Measurements from ENCODE around the gene ADAMTSL2.

The ADAMTSL2 gene

DNA sequence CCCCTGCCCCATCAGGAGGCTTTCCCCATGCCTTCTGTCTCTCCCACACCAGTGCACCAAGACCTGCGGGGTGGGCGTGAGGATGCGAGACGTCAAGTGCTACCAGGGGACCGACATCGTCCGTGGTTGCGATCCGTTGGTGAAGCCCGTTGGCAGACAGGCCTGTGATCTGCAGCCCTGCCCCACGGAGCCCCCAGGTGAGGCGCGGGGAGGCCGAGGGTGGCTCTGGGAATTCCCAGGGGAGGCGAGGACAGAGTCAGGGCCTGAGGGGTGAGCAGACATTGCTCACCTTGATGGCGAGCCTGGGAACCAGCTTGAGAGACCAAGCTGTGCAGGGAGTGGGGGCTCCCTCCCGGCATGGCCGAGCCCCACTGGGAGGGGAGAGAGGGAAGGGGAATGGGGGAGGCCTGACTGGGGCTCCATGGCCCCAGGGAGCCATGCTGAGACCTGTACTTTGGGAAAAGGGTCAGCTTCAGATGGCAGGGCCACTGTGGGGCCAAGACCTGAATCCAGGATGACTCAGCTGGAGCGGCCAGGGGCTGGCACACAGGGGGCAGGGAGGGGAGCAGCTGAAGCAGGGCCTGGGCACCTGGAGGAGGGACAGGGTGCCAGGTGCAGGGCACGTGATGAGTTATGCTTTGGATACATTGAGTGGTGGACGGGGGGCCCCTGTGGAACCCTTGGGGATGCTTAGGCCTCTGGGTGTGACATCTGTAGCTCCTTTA, 39.4 kb downstream of the ADAMTSL2 start:
- Histone ChIP-seq H2BK12ac (ENCODE audit: low read length in 2 of 2) (no peak overlapping the region), H3K14ac (ENCODE audit: low read length in 2 of 2) (no peak overlapping the region), H3K18ac (ENCODE audit: low read depth in 1 of 2, low read length in 2 of 2) (no peak overlapping the region), H4K91ac (ENCODE audit: low read length) (no peak overlapping the region), H2BK5ac (ENCODE audit: low read depth, low read length, poor library complexity, severe bottlenecking) (no peak overlapping the region), H2BK15ac (ENCODE audit: low read depth, poor library complexity, severe bottlenecking) (no peak overlapping the region), H2AFZ (ENCODE audit: low read depth, low read length) (no peak overlapping the region), H3K4me3 (ENCODE audit: insufficient read depth in 1 of 2, low read depth in 1 of 2, low read length in 2 of 2) (no peak overlapping the region), H3K79me1 (replicated peaks; ENCODE audit: low read length, poor library complexity, severe bottlenecking) (no peaks in the 10 kb centered on the region), H2BK120ac (ENCODE audit: low read depth, low read length) (no peak overlapping the region), H3K27me3 (ENCODE audit: control insufficient read depth in 1 of 2, insufficient read depth in 1 of 2, low read length in 2 of 2) (peaks cover 67 to 76% of the 10 kb centered on the region in 2 experiments), H4K8ac (ENCODE audit: low read length) (no peak overlapping the region), H2AK5ac (ENCODE audit: low read length, severe bottlenecking) (no peak overlapping the region), H3K4ac (ENCODE audit: low read depth in 1 of 2, low read length in 2 of 2) (no peak overlapping the region), H3K23ac (ENCODE audit: low read length in 2 of 2) (no peak overlapping the region), H3K4me2 (ENCODE audit: low read length, poor library complexity, severe bottlenecking) (no peak overlapping the region), H3K9me3 (ENCODE audit: control insufficient read depth, low read length) (no peaks in the 10 kb centered on the region), H3K27ac (ENCODE audit: low read length, poor library complexity, severe bottlenecking) (no peak overlapping the region), H3K9ac (ENCODE audit: low read length) (no peak overlapping the region), H3K4me1 (ENCODE audit: control insufficient read depth, insufficient read depth, low read depth, low read length) (no peaks in the 10 kb centered on the region), H3K36me3 (ENCODE audit: control insufficient read depth in 1 of 2, insufficient read depth in 2 of 2, low read depth in 1 of 2, low read length in 2 of 2) (no peaks in the 10 kb centered on the region)
- DNase-seq, result no peak
- 92% methylated on average over 20 of the region's 21 CpGs for WGBS

DNA sequence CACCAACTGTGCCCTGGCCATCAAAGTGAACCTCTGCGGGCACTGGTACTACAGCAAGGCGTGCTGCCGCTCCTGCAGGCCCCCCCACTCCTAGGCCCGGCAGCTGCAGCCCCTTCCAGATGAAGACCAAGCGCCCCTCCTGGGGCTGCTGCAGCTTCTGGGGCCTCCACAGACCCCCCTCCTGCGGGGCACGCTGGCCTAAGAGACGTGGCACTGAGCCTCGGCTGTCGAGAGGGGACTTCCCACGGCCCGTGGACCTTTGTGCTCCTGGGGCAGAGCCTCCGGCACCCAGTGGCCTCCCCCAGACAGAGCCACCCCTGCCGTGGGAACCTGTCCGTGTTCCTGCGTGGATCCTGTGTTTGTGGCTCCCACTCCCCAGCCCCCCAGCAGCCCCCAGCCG, 40.3 kb downstream of the ADAMTSL2 start:
- no peak overlapping the region for H3K4me3 ChIP-seq (ENCODE audit: insufficient read depth in 1 of 2, low read depth in 1 of 2, low read length in 2 of 2)
- H2BK5ac ChIP-seq (ENCODE audit: low read depth, low read length, poor library complexity, severe bottlenecking), result no peak overlapping the region
- H3K9me3 ChIP-seq (ENCODE audit: control insufficient read depth, low read length), result no peaks in the 10 kb centered on the region
- H2BK120ac ChIP-seq (ENCODE audit: low read depth, low read length), result no peak overlapping the region
- H3K36me3 ChIP-seq (ENCODE audit: control insufficient read depth in 1 of 2, insufficient read depth in 2 of 2, low read depth in 1 of 2, low read length in 2 of 2), result no peaks in the 10 kb centered on the region
- H3K23ac ChIP-seq (ENCODE audit: low read length in 2 of 2), result no peak overlapping the region
- no peak overlapping the region for H3K4me2 ChIP-seq (ENCODE audit: low read length, poor library complexity, severe bottlenecking)
- H3K9ac ChIP-seq (ENCODE audit: low read length), result no peak overlapping the region
- no peak overlapping the region for H4K8ac ChIP-seq (ENCODE audit: low read length)
- H2AK5ac ChIP-seq (ENCODE audit: low read length, severe bottlenecking), result no peak overlapping the region
- H3K4me1 ChIP-seq (ENCODE audit: control insufficient read depth, insufficient read depth, low read depth, low read length), result no peaks in the 10 kb centered on the region
- no peak overlapping the region for H2BK15ac ChIP-seq (ENCODE audit: low read depth, poor library complexity, severe bottlenecking)
- H3K4ac ChIP-seq (ENCODE audit: low read depth in 1 of 2, low read length in 2 of 2), result no peak overlapping the region
- no peak overlapping the region for H2BK12ac ChIP-seq (ENCODE audit: low read length in 2 of 2)
- H3K27me3 ChIP-seq (ENCODE audit: control insufficient read depth in 1 of 2, insufficient read depth in 1 of 2, low read length in 2 of 2), result peaks cover 65 to 78% of the 10 kb centered on the region in 2 experiments
- H2AFZ ChIP-seq (ENCODE audit: low read depth, low read length), result no peak overlapping the region
- H3K18ac ChIP-seq (ENCODE audit: low read depth in 1 of 2, low read length in 2 of 2), result no peak overlapping the region
- H3K79me1 ChIP-seq (replicated peaks; ENCODE audit: low read length, poor library complexity, severe bottlenecking), result no peaks in the 10 kb centered on the region
- no peak for DNase-seq
- no peak overlapping the region for H3K14ac ChIP-seq (ENCODE audit: low read length in 2 of 2)
- H3K27ac ChIP-seq (ENCODE audit: low read length, poor library complexity, severe bottlenecking), result no peak overlapping the region
- no peak overlapping the region for H4K91ac ChIP-seq (ENCODE audit: low read length)
- WGBS, result 83% methylated on average over 17 of the region's 17 CpGs

DNA sequence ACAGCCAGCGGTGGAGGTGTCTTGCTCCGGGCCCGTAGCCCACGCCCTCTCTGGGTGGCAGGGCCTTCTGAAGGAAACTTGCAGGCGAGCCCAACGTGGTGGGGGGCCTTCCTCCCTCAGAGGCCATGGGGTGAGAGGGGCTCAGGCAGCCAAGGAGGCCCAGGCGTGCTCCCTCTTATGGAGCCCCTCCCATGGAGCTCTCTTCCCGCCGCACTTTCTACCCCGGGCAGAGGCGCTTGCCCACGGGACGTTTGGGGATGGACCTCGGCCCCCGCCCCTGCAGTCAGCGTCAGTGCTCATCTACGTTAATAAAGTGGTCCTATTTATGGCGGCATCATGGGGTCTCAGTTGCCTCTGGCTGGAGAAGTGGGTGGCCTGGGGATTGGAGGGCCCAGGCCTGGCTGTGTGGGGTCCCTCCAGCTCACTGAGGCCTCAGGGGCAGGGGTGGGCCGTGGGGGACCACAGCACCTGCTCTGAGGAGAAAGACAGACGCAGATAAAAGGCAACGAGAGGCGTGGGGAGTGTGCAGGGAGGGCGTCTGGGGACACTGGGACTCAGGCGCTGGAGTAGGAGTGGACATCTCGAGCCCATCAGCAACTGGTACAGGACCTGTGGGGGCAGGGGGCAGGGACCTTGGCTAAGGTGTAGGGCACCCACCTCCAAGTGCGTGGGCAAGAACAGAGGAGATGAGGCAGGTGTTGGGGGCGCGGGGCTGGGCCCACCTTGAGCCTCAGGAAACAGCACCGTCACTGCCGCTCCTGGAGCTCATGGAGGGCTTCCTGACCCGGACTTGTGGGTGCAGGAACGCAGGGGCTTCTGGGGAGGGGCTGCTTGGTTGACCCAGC, 40.9 kb downstream of the ADAMTSL2 start:
- WGBS, result 91% methylated on average over 32 of the region's 32 CpGs
- DNase-seq, result no peak
- H3K4me3 ChIP-seq (ENCODE audit: insufficient read depth in 1 of 2, low read depth in 1 of 2, low read length in 2 of 2), result no peak overlapping the region

More for the DNA sequence above, 40.9 kb downstream of the ADAMTSL2 start:
- H4K8ac ChIP-seq (ENCODE audit: low read length), result no peak overlapping the region
- H3K9me3 ChIP-seq (ENCODE audit: control insufficient read depth, low read length), result no peaks in the 10 kb centered on the region
- H3K4me2 ChIP-seq (ENCODE audit: low read length, poor library complexity, severe bottlenecking), result no peak overlapping the region
- H3K23ac ChIP-seq (ENCODE audit: low read length in 2 of 2), result no peak overlapping the region
- no peak overlapping the region for H2BK120ac ChIP-seq (ENCODE audit: low read depth, low read length)
- H3K4me1 ChIP-seq (ENCODE audit: control insufficient read depth, insufficient read depth, low read depth, low read length), result no peaks in the 10 kb centered on the region
- no peak overlapping the region for H3K14ac ChIP-seq (ENCODE audit: low read length in 2 of 2)
- H3K27ac ChIP-seq (ENCODE audit: low read length, poor library complexity, severe bottlenecking), result no peak overlapping the region
- no peak overlapping the region for H3K9ac ChIP-seq (ENCODE audit: low read length)
- H2BK5ac ChIP-seq (ENCODE audit: low read depth, low read length, poor library complexity, severe bottlenecking), result no peak overlapping the region
- H3K4ac ChIP-seq (ENCODE audit: low read depth in 1 of 2, low read length in 2 of 2), result no peak overlapping the region
- no peak overlapping the region for H2BK12ac ChIP-seq (ENCODE audit: low read length in 2 of 2)
- no peak overlapping the region for H2BK15ac ChIP-seq (ENCODE audit: low read depth, poor library complexity, severe bottlenecking)
- no peak overlapping the region for H2AFZ ChIP-seq (ENCODE audit: low read depth, low read length)
- H3K79me1 ChIP-seq (replicated peaks; ENCODE audit: low read length, poor library complexity, severe bottlenecking), result no peaks in the 10 kb centered on the region
- no peak overlapping the region for H3K18ac ChIP-seq (ENCODE audit: low read depth in 1 of 2, low read length in 2 of 2)
- H3K27me3 ChIP-seq (ENCODE audit: control insufficient read depth in 1 of 2, insufficient read depth in 1 of 2, low read length in 2 of 2), result peaks cover 67 to 83% of the 10 kb centered on the region in 2 experiments
- no peak overlapping the region for H2AK5ac ChIP-seq (ENCODE audit: low read length, severe bottlenecking)
- H4K91ac ChIP-seq (ENCODE audit: low read length), result no peak overlapping the region
- H3K36me3 ChIP-seq (ENCODE audit: control insufficient read depth in 1 of 2, insufficient read depth in 2 of 2, low read depth in 1 of 2, low read length in 2 of 2), result no peaks in the 10 kb centered on the region
